Epithelial cell of prostate (primary cell): Measurements from ENCODE around the gene CCDC86.

ENCODE experiments used
- DNase-seq: peaks from one replicate; pipeline ENCODE4 v3.0.0-alpha.2; 2011; ENCODE audit warnings: low read depth, low spot score
- H3K27ac ChIP-seq: fragments of 450-650 bp; 2 replicates; pipeline ENCODE4 v1.5.1; 2017; ENCODE audit warnings: mild to moderate bottlenecking

Gene CCDC86

GRCh38 chr11:60830478-60831142 is 11.3 kb upstream of the CCDC86 start:
- DNase-seq = no peak
- peak overlapping the region; percentile 75 for H3K27ac ChIP-seq

GRCh38 chr11:60831143-60831500 is 10.8 kb upstream of the CCDC86 start:
- no peak for DNase-seq
- H3K27ac ChIP-seq = peak overlapping the region; percentile 75

- H3K27ac ChIP-seq = peak overlapping the region; percentile 75
- peak; percentile 68 for DNase-seq
Observed at GRCh38 chr11:60831501-60832079, 10.3 kb upstream of the CCDC86 start.

DNA sequence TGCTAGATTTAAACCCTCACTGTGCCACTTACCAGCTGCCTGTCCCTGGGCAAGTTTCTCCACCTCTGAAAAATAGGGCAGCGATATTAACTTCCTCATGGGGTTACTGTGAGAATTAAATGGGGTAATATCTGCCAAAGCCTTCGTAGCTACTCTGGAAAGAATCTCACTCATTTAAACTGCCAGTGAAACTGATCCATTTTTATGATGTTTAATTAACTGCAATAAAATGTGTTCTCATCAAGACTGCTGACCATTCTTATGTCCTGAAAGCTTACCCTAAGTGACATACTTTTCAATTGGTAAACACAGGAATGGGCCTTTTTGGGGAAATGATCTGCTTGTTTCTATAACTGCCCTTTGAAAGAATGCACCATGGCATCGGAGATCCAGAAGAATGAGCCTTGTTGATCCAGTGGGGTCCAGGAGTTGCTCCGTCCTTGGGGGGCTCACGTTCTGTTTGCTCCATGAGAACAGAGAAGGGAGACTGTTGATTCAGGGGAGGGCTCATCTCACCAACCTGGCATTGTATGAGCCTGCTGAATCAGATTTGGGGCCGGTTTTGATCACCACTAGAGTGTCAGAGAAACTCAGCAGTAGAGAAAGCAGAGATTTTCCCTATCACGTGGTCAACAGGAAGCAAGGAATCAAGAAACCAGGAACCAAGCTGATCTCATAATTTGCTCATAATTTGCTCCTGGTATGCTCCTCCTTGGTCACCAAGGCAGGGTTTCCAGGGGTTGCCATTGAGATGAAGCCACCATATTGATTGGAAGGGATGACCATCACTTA is 7.0 kb upstream of the CCDC86 start:
- peak overlapping the region; percentile 73 for H3K27ac ChIP-seq
- DNase-seq = no peak

DNA sequence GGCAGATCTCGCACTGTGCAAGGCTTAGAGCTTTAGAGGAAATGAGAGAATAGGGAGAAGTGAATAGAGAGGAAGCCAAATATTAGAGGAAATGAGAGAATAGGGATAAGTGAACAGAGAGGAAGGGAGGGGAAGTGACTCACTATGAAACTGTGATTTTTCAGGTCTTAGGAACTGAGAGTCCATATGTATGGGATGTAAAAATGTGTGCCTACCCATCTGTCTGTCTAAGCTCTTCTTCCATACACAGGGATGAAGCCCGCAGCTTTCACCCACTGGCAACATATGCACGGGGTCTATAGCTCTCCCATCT is 6.4 kb upstream of the CCDC86 start:
- DNase-seq = no peak
- H3K27ac ChIP-seq = peak overlapping the region; percentile 73

DNA sequence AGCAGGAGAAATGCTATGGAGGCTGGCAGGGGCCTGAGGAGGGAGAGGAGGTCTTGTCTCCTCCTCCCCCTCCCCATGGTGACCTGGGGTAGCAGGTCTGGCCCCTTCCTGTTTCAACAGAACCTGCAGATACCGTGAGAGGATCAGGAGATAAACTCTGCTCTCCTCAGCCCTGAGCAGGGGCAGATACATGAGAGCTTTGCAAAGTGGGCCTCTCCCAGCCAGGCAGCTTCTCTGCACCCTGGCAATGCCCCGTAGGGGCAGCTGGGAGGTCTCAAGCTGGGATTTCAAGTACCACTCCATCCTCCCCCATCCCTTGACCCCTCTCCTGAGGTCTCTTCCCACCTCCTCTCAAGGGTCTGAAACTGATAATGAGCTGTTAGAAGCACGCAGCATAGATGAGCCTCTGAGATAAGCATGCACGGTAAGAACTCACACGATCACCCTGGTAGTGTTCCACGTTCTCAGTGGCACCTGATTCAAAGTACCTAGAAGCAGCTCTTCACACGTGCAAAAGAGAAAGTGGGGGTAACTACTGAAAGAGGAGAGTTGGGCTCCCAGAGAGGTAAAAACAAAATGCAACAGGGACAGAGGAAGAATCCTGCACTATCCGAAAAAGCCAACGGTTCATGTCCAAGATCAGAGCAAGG is 4.9 kb upstream of the CCDC86 start:
- DNase-seq = no peak

DNA sequence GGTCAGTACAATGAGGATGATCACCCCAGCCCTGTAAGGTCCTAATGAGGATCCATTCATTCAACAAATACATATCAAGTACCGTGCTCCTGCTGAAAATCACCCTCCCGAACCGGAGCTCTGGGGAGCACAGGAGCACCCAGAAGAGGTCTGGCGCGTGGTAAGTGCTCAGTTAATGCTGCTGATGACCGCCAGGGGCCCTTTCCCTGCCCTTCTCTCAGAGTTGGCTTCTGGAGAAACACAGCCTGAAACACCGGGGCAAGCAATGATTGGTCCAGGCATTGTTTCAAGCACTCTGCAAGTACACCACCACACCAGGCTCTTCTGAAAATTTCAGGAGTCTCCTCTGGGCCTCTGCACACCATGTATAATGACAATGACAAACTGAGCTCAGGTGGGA is 3.8 kb upstream of the CCDC86 start:
- no peak for DNase-seq
- no peak overlapping the region for H3K27ac ChIP-seq

More for the DNA sequence above, 4.9 kb upstream of the CCDC86 start:
- H3K27ac ChIP-seq = no peak overlapping the region

DNA sequence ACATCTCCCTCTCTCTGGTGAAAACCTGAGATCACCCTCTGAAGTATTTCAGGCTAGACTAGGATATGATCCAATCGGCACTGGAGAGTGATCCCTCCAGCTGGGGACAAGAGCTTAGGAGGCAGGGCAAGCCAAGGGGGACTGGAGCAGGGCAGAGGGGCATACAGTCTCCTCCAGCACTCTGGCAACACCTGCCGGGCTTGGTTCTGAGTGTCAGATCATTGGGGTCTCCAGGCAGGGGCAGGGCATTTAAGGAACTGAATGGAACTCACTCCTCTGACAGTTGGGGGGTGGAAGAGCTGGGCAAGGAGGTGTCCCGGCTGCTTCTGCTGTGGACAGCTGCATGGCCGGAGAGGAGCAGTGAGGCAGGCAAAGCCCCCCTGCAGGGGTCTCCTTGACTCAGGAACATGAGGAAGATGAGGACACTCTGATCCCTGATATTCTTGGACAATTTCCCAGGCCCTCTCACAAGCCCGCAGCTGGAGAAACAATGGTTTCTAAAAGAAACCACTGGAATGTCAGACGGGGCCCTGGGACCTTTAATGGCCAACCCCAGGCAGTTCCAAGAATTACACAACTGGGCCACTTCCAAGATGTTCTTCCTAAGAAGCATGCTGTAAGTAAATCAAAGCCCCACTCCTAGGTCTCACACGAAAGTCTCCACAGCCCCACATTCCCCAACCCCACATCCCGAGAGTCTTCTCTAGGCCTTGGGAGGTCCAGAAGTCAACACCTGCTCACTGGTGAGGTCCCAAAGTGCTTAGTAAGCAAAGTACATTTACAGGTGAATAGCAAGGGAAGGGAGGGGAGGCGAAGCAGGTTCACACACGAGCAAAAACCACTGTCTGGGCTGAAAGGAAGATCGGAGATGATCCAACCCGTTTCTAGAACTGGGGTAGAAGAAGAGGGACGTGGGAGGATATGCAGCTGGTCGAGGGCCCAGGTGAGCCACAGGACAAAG is 1.2 kb upstream of the CCDC86 start:
- no peak for DNase-seq
- H3K27ac ChIP-seq = no peak overlapping the region

DNA sequence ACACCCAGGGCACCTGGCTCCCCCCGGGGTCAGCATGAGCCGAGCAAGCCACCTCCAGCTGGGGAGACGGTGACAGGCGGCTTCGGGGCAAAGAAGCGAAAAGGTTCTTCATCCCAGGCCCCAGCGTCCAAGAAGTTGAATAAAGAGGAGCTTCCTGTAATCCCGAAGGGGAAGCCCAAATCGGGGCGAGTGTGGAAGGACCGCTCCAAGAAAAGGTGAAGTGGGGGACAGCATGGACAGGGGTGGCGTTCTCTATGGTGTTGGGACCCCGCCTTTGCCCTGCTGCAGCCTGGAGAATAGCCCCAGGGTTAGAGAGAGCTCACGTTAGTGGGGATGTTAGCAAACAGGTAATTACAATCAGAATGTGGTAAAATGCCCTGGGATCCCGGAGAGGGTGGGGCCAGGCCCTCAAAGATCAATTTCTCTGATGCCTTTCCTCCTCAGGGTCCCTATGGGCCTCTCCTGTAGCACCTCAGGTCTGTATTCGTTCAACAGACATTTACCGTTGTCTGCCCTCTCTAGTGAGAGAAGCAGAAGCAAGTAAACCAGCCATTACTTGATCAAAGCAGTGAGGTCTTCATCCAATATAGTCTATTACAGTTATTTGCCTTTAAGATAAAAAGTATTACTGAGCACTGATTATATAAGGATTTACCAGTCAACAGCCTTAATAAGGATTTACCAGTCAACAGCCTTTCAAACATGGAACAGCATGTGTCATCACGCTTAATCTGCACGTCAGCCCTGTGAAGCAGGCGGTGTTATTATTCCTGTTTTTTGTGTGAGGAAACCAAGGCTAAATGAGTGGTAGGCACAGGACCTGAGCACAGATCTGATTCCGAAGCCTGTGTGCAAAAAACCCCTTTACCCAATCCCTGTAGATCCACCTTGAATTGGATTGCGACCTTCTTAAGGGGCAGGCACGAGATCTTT is 1.0 kb downstream of the CCDC86 start:
- H3K27ac ChIP-seq = peak overlapping the region; percentile 38
- DNase-seq = no peak

DNA sequence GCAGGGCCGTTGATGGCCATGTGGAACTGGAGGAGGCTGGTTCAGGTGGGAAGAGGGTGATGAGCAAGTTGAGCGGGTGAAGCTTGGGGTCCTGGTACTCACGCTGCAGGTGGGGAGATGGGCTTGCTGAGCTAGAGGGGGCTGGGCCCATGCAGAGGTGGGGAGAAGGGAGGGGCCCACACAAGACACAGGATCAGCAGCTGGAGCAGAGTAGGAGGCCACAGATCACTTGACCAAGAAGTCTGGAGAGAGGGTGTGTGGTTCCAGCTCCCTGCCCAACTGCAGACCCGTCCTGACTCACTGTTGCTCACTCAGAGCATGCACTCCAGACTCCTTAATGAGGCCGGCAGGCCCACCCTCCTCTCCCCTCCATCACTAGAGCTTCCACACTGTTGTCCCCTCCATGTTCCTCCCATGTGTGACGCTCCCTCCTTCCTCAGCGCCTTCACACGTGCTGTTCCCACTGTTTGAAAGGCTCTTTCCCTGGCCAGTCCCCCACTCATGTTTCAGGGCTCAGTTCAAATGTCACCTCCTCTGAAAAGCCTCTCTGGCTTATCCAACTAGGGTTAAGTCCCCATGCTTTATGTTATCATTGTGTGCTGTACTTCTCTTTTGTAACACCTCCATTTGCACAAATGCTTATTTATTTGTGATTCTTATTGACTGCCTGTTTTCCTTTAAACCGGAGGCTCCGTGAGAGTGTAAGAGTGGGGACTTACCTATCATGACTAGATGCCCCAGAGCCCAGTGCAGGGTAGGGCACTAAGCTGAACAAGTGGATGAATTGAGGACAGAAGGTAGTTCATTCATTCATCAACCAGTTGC is 2.3 kb downstream of the CCDC86 start:
- DNase-seq = no peak
- H3K27ac ChIP-seq = no peak overlapping the region

DNA sequence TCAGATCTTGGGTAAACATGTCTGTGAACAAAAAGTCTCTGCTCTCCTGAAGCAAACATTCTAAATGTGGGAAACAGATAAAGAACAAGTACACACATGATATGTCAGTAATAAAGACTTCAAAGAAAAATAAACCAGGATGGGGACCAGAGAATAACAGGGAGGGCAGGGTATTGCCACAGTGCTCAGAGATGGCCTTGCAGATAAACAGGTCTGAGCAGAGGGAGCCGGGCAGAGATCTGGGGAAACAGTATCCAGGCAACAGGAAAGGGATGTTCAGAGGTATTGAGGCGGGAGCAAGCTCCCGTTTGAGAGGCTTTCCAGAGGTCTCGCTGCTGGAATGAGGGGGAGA is 2.9 kb downstream of the CCDC86 start:
- DNase-seq = no peak
- no peak overlapping the region for H3K27ac ChIP-seq

DNA sequence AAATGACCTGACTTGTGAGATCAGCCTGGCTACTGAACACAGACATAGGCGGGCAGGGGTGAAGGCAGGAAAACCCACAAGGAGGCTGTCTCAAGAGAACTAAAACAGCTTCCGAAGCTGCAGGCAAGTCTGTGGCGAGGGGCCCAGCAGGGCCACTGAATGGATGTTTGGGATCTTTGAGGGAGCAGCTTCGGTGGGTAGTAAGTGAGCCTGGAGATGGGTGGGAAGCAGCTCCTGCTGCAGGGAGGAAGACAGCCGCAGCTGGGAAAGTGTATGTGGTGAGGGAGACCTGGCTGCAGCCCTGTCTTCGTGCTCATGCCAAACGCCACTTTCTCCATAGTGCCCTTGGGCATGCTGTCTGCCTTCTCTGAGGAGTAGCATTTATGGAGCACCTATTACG is 3.4 kb downstream of the CCDC86 start:
- H3K27ac ChIP-seq = no peak overlapping the region
- DNase-seq = no peak

- DNase-seq = no peak
Observed at GRCh38 chr11:60847281-60847680, 5.4 kb downstream of the CCDC86 start.

GRCh38 chr11:60847896-60848295 is 6.0 kb downstream of the CCDC86 start:
- H3K27ac ChIP-seq = no peak overlapping the region
- no peak for DNase-seq

More at GRCh38 chr11:60847281-60847680, 5.4 kb downstream of the CCDC86 start:
- no peak overlapping the region for H3K27ac ChIP-seq

GRCh38 chr11:60848714-60849151 is 6.8 kb downstream of the CCDC86 start:
- DNase-seq = no peak
- no peak overlapping the region for H3K27ac ChIP-seq

DNA sequence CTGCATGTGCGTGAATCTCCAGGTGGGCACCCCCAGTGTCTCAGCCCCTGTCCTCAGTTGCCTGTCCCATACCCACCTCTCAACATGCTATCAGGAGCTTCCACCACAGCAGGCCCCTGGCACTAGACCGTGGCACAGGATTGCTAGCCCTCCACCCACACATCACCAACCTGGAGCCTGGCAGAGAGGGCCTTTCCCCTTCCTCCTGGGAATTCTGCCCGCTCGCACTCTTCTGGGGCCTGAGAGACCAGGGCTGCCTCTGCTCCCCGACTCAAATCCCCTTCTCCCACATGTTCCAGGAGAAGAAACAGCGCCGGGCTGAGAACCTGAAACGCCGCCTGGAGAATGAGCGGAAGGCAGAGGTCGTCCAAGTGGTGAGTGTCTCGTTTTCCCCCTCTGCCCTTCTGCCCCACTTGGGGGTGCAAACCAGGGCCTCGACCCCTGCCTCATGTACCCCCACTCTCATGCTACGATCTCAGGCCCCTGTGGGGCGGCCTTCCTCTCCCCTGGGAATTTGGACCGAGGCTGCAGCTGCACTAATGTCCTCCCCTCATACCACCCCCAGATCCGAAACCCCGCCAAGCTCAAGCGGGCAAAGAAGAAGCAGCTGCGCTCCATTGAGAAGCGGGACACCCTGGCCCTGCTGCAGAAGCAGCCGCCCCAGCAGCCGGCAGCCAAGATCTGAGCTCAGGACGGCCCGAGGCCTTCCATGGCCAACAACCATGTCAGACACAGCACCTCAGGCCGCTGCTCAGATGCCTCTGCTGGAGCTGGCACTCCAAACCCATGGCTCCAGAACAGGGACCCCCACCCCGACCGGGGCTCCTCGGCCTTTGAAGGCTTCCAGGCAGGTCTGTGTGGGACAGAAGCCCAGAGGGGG is 8.0 kb downstream of the CCDC86 start:
- no peak for DNase-seq
- H3K27ac ChIP-seq = no peak overlapping the region
